Right lobe of liver (tissue), 6 donors: ENCODE measurements around the gene OBSCN. TPM values are rescaled to one million over a fixed set of nuclear protein-coding genes. Genes with fewer than 3 reads are reported as not detected.

Source experiments
- ATAC-seq, 4 donors: fragments of 200-7000 bp; cut with Tn5 transposase; one replicate each; pipeline ENCODE4 v1.9.1; 2020; ENCODE audit warnings: mild to moderate bottlenecking in 4 of 4, moderate library complexity in 4 of 4
- DNase-seq, 3 donors: peaks; one replicate each; pipeline ENCODE4 v3.0.0-alpha.2; 2020
- H3K27ac ChIP-seq, 3 donors: fragments of 200-600 bp; one replicate each; pipeline ENCODE4 v1.8.0; 2022
- H3K27me3 ChIP-seq, 2 donors: fragments of 200-600 bp; one replicate each; pipeline ENCODE4 v1.8.0; 2022
- H3K36me3 ChIP-seq, 4 donors: fragments of 200-600 bp; sonication (generic) in 1 of 4; one replicate each; pipeline versions ENCODE4 v1.5.1 to v1.8.0; 2017 to 2022; ENCODE audit warnings: control low read depth in 1 of 4
- H3K4me1 ChIP-seq, 4 donors: fragments of 200-600 bp; sonication (generic) in 1 of 4; one replicate each; pipeline versions ENCODE4 v1.5.1 to v1.8.0; 2017 to 2022; ENCODE audit warnings: control low read depth in 1 of 4
- H3K4me3 ChIP-seq, 3 donors: fragments of 200-600 bp; one replicate each; pipeline ENCODE4 v1.8.0; 2022
- H3K9me3 ChIP-seq, 4 donors: fragments of 200-600 bp; sonication (generic) in 1 of 4; one replicate each; pipeline versions ENCODE4 v1.5.1 to v1.8.0; 2017 to 2022; ENCODE audit warnings: control low read depth in 1 of 4
- CTCF ChIP-seq, 4 donors: fragments of 200-600 bp in 3 of 4; fragments of 450-650 bp in 1 of 4; IDR thresholded peaks; one replicate each; pipeline versions ENCODE4 v1.5.1 to v1.8.0; 2016 to 2022; ENCODE audit warnings: antibody characterized with exemption in 4 of 4, mild to moderate bottlenecking in 2 of 4
- POLR2A ChIP-seq: fragments of 450-650 bp; IDR thresholded peaks from one replicate; pipeline ENCODE4 v1.6.1; 2017; ENCODE audit warnings: antibody characterized with exemption, mild to moderate bottlenecking
- WGBS: methylation state at CpG from one replicate; pipeline ENCODE4 v1.1.6; 2018; ENCODE audit warnings: low coverage, low lambda C conversion rate; ENCODE audit not compliant: insufficient coverage; ENCODE audit errors: missing lambda C conversion rate; 5-methylcytosine and 5-hydroxymethylcytosine counted together
- intact Hi-C, 2 donors: fragments of 100-400 bp; cut with DNase I; formaldehyde crosslinking; loops; one replicate each; pipeline versions ENCODE4 v1.11.2 to v1.14.1; 2022
- total RNA-seq, 6 experiments: library from RNA; depleted of rRNA in 2 of 6; stranded (reverse); fragments of >200 nt in 2 of 6; fragmentation: NEBNext Ultra II Directional in 3 of 6; extraction: Animal tissue kit (Norgen Biotek cat#: 25700) in 3 of 6; gene quantifications; one replicate each; pipeline versions ENCODE4 v1.1.0 to v1.2.4, GENCODE V29; 2016 to 2023
- donor health status: DM: no; HTN: yes; CAD: no.
- donor health status: DM: no; HTN: no; CAD: no.
- donor health status: DM: no; HTN: no; CAD: no.
- donor health status: DM: no; HTN: yes; CAD: no.
- donor health status: DM: no; HTN: yes; CAD: no.

OBSCN gene
- total RNA-seq, 6 experiments from 2014 or later, result 0.43 to 3.5 (median 2.0) TPM

- no peaks in the 10 kb centered on the region for H3K27me3 ChIP-seq
- no peaks in the 10 kb centered on the region for H3K9me3 ChIP-seq
- intact Hi-C loops, result no loop called here
- peak overlapping the region; percentile 99 to 100 (median 100) for H3K27ac ChIP-seq
- WGBS, result 30% methylated on average over 10 of the region's 26 CpGs
- H3K4me1 ChIP-seq, result peaks cover 0 to 12% (median 4%) of the 10 kb centered on the region in 4 donors
- no peaks in the 10 kb centered on the region for H3K36me3 ChIP-seq
- ATAC-seq, result peak; percentile 17 to 78 (median 28)
- DNase-seq, result peak; percentile 73 to 82 (median 75)
- H3K4me3 ChIP-seq, result peak overlapping the region; percentile 66 to 78 (median 67)
- TF ChIP-seq CTCF (IDR thresholded peaks at IDR 0.05) (peak; percentile 21 to 43 (median 34)), POLR2A (no peak)
These were observed 41.5 kb upstream of the OBSCN start for GRCh38 chr1:228166170-228166936.

- H3K4me3 ChIP-seq, result no peak overlapping the region
- peak in 1 of 3 donors; percentile 31 for DNase-seq
- H3K27ac ChIP-seq, result no peak overlapping the region
- no peaks in the 10 kb centered on the region for H3K9me3 ChIP-seq
- WGBS, result 80% methylated on average over 1 of the region's 12 CpGs
- no peaks in the 10 kb centered on the region for H3K36me3 ChIP-seq
- TF ChIP-seq CTCF (IDR thresholded peaks at IDR 0.05), result no peak
- TF ChIP-seq POLR2A, result no peak
- ATAC-seq, result no peak
- no peaks in the 10 kb centered on the region for H3K27me3 ChIP-seq
- intact Hi-C loops, result no loop called here
- peaks cover 0 to 8% (median 3%) of the 10 kb centered on the region in 4 donors for H3K4me1 ChIP-seq
These were observed 39.1 kb upstream of the OBSCN start for GRCh38 chr1:228168563-228169270.

GRCh38 chr1:228169345-228169744 is 38.5 kb upstream of the OBSCN start:
- Histone ChIP-seq H3K9me3 (no peaks in the 10 kb centered on the region), H3K27me3 (no peaks in the 10 kb centered on the region), H3K36me3 (no peaks in the 10 kb centered on the region), H3K4me1 (peaks cover 0 to 8% (median 3%) of the 10 kb centered on the region in 4 donors), H3K4me3 (no peak overlapping the region), H3K27ac (no peak overlapping the region)
- no peak for TF ChIP-seq CTCF (IDR thresholded peaks at IDR 0.05)
- TF ChIP-seq POLR2A, result no peak
- no peak for ATAC-seq
- no peak for DNase-seq
- WGBS, result 67% methylated on average over 1 of the region's 2 CpGs
- intact Hi-C loops, result no loop called here

GRCh38 chr1:228170666-228171065 is 37.2 kb upstream of the OBSCN start:
- no peak for DNase-seq
- Histone ChIP-seq H3K9me3 (no peaks in the 10 kb centered on the region), H3K4me1 (peaks cover 0 to 8% (median 3%) of the 10 kb centered on the region in 4 donors), H3K36me3 (peaks cover 0 to 4% (median 0%) of the 10 kb centered on the region in 4 donors), H3K27ac (no peak overlapping the region), H3K4me3 (no peak overlapping the region), H3K27me3 (no peaks in the 10 kb centered on the region)
- intact Hi-C loops, result no loop called here
- WGBS, result 90% methylated on average over 3 of the region's 7 CpGs
- ATAC-seq, result no peak
- TF ChIP-seq POLR2A (no peak), CTCF (IDR thresholded peaks at IDR 0.05) (no peak)
